ENCODE measurements around the gene CABP4.
A peak's percentile ranks its signal among the peaks of the same experiment; 100 is the strongest.

Gene CABP4

DNA sequence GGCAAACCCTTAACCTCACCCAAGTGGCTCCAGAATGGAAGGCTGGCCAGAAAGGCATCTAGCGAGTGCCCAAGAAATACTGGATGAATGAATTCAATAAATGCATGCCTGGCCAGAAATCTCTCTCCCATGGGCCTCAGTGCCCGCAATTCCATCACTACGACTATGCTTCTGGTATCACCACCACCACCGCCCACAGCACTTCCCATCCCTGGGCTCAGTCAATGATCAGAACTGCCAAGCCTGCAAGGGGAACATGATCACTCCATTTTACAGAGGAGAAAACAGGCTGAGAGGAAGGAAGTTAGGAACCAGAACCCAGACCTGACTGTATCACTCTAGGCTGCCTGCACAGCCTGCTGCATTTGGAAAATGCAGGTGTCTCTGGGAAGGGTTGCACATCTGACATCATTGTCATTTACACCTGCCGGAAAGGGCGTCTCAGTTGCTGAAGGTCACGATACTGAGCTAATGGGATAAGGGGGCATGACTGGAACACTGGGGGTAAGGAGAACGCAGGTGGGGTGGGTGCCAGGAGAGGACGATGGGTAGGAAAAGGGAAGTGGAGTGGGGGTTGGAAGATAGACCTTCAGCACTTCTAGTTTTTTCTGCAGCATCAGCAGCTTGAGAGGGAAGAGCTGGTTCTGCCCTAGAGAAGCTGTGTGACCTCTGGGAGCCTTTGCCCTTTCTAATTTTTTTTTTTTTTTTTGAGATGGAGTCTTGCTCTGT, 5.9 kb upstream of the CABP4 start:
- no peaks in the 10 kb centered on the region for H3K36me3 ChIP-seq (ENCODE audit: control insufficient read depth, insufficient read depth, low read length)
- H3K9me3 ChIP-seq (ENCODE audit: control insufficient read depth, low read length) = no peaks in the 10 kb centered on the region
- no peak overlapping the region for H3K4me3 ChIP-seq (ENCODE audit: low read depth, low read length)
- no peak overlapping the region for H3K9ac ChIP-seq
- H3K4me1 ChIP-seq = no peaks in the 10 kb centered on the region
- H3K27me3 ChIP-seq (ENCODE audit: control insufficient read depth, insufficient read depth, low read length) = no peaks in the 10 kb centered on the region
- TF ChIP-seq, protein P1, sequence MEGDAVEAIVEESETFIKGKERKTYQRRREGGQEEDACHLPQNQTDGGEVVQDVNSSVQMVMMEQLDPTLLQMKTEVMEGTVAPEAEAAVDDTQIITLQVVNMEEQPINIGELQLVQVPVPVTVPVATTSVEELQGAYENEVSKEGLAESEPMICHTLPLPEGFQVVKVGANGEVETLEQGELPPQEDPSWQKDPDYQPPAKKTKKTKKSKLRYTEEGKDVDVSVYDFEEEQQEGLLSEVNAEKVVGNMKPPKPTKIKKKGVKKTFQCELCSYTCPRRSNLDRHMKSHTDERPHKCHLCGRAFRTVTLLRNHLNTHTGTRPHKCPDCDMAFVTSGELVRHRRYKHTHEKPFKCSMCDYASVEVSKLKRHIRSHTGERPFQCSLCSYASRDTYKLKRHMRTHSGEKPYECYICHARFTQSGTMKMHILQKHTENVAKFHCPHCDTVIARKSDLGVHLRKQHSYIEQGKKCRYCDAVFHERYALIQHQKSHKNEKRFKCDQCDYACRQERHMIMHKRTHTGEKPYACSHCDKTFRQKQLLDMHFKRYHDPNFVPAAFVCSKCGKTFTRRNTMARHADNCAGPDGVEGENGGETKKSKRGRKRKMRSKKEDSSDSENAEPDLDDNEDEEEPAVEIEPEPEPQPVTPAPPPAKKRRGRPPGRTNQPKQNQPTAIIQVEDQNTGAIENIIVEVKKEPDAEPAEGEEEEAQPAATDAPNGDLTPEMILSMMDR (IDR thresholded peaks at IDR 0.05) = no peak
- H3K27ac ChIP-seq = no peak overlapping the region
- no peak overlapping the region for H3K4me2 ChIP-seq (ENCODE audit: low read length)
- H3K79me2 ChIP-seq = no peaks in the 10 kb centered on the region
- peak overlapping the region; percentile 9 for H2AFZ ChIP-seq

DNA sequence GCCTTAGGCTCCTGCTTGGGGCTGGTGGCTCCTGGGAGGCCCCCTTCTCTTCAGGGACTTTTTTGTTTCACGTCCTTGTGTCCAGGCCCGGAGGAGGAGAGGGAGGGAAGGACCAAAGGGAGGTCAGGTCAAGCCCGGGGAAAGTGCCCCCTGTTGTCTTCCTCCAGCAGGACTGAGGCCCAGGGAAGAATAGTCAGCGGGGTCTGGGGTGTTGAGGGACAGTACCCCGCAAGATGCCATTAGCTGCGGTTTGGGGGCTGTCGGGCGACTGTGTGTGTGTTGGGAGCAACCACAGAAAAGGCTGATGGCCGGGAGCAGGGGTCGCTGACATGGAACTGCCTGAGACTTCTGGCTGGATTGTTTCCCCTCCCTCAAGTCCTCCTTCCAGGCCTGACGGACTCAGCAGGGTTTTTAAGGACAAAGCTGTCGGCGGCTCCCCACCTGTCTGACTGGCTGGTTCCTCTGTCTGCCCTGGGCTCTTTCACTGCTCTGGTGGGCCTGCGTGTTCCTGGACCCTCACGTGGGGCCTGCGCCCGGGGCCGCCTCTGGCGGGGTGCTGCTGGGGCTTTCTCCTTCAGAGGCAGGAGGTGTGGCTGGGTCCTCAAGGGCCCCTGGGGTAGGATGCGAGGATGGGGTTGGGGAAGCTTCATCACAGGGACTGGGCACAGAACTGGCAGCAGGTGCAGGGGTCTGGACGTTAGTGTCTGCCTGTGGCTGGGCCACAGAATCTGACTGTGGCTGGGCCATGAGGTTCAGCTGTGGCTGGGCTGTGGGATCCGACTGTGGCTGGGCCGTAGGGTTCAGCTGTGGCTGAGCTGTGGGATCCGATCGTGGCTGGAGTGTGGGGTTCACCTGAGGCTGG, 4.1 kb upstream of the CABP4 start:
- H3K9ac ChIP-seq = no peak overlapping the region

DNA sequence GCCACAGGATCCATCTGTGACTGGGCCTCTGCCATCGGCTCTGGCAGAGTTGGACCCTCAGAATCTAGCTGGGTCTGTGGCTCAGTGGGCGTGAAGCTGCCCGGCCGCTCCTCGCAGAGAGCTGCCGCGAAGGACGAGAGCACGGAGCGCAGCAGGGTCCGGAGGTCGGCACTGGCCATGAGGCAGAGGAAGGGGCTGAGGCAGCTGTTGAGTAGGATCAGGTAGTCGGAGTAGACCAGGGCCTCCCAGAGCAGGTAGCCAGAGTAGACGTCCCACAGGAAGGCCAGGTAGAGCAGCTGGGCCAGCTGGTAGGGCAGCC, 3.5 kb upstream of the CABP4 start:
- Histone ChIP-seq H3K4me2 (ENCODE audit: low read length) (no peak overlapping the region), H2AFZ (no peak overlapping the region), H3K27me3 (ENCODE audit: control insufficient read depth, insufficient read depth, low read length) (no peaks in the 10 kb centered on the region), H3K27ac (no peak overlapping the region), H3K4me3 (ENCODE audit: low read depth, low read length) (no peak overlapping the region), H3K79me2 (no peaks in the 10 kb centered on the region), H3K4me1 (no peaks in the 10 kb centered on the region), H3K36me3 (ENCODE audit: control insufficient read depth, insufficient read depth, low read length) (no peaks in the 10 kb centered on the region), H3K9me3 (ENCODE audit: control insufficient read depth, low read length) (no peaks in the 10 kb centered on the region), H3K9ac (no peak overlapping the region)
- TF ChIP-seq, protein P1 (IDR thresholded peaks at IDR 0.05) = no peak

More for the DNA sequence above, 4.1 kb upstream of the CABP4 start:
- no peak overlapping the region for H3K27ac ChIP-seq
- H3K36me3 ChIP-seq (ENCODE audit: control insufficient read depth, insufficient read depth, low read length) = no peaks in the 10 kb centered on the region
- no peak overlapping the region for H2AFZ ChIP-seq
- H3K4me2 ChIP-seq (ENCODE audit: low read length) = no peak overlapping the region
- H3K4me3 ChIP-seq (ENCODE audit: low read depth, low read length) = no peak overlapping the region
- H3K9me3 ChIP-seq (ENCODE audit: control insufficient read depth, low read length) = no peaks in the 10 kb centered on the region
- no peaks in the 10 kb centered on the region for H3K79me2 ChIP-seq
- H3K27me3 ChIP-seq (ENCODE audit: control insufficient read depth, insufficient read depth, low read length) = no peaks in the 10 kb centered on the region
- TF ChIP-seq, protein P1 (IDR thresholded peaks at IDR 0.05) = no peak
- H3K4me1 ChIP-seq = no peaks in the 10 kb centered on the region

DNA sequence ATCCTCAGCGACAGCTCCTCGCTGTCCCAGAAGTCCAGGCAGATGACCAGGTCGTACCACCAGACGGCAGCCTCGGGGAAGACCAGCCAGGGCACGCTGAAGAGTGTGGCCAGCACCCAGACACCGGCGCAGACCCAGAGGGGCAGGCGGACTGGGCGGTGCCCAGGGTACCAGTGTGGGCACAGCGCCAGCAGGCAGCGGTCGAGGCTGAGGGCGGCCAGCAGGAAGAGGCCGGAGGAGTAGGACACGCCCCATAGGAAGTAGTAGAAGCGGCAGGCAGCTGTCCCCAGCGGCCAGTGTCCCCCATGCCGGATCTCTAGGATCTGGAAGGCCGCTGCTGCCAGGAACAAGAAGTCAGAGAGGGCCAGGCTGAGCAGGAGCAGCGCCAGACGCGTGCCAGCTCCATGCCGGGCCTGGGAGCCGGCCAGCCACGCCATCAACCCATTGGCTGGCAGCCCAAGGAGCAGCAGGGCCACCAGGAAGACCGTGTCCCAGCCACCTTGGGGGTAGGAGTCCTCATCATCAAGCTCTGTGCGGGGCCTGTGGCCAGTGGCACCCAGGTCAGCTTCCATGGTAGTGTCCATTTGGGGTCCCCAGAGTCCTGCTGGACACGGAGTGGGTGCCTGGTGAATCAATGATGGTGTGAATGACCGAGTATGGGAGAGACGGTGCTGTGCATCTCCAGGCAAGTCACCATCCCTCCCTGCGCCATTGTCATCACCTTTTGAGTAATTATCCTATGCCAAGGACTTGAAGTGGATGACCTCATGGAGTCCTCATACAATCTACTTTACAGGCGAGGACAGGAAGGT, 2.8 kb upstream of the CABP4 start, which contains the start of gene GPR152:
Gene GPR152 (minus strand): TSS at position 589 of the 812 bp plus-strand sequence. CDS start 5 bp downstream, at position 584.
- Histone ChIP-seq H3K79me2 (no peaks in the 10 kb centered on the region), H3K4me1 (no peaks in the 10 kb centered on the region), H3K9ac (no peak within 1 kb of the TSS), H3K27me3 (ENCODE audit: control insufficient read depth, insufficient read depth, low read length) (no peaks in the 10 kb centered on the region), H3K27ac (no peak within 1 kb of the TSS), H3K4me3 (ENCODE audit: low read depth, low read length) (no peak within 1 kb of the TSS), H3K9me3 (ENCODE audit: control insufficient read depth, low read length) (no peaks in the 10 kb centered on the region), H3K4me2 (ENCODE audit: low read length) (no peak within 1 kb of the TSS), H3K36me3 (ENCODE audit: control insufficient read depth, insufficient read depth, low read length) (no peaks in the 10 kb centered on the region), H2AFZ (no peak within 1 kb of the TSS)
- TF ChIP-seq, protein P1 (IDR thresholded peaks at IDR 0.05) = no peak

Data from parathyroid adenoma (tissue), 2 donors.